ENCODE results near the gene RAB23. TPM values are rescaled to one million over a fixed set of nuclear protein-coding genes. Genes with fewer than 3 reads are reported as not detected.
A peak's percentile ranks its signal among the peaks of the same experiment; 100 is the strongest.

The RAB23 gene
- total and polyA plus RNA-seq, 9 of the 15 experiments (the other 6 are each of a cell fraction or from before 2014, with no cell fraction given), result 3.4 to 18.0 (median 9.4) TPM

GRCh38 chr6:57172136-57173055, 49.7 kb downstream of the RAB23 start, which contains the start of gene BAG2 (continued):
- TF ChIP-seq ZNF23 (CRISPR knock-in tag; IDR thresholded peaks at IDR 0.05) (no peak), CREM (IDR thresholded peaks at IDR 0.05; ENCODE audit: low read depth) (peak; percentile 81), XRCC3 (IDR thresholded peaks at IDR 0.05) (no peak), NCOA4 (IDR thresholded peaks at IDR 0.05; ENCODE audit: partially characterized antibody) (no peak), SRSF7 (optimal IDR thresholded peaks at IDR 0.05; ENCODE audit: low read depth, low read length) (no peak), TARDBP (IDR thresholded peaks at IDR 0.05) (no peak), NONO (IDR thresholded peaks at IDR 0.05; ENCODE audit: low read depth in 2 of 2, low read length in 1 of 2) (peak; percentile 83 to 96), YBX1 (IDR thresholded peaks at IDR 0.05) (no peak), KDM5B (IDR thresholded peaks at IDR 0.05; ENCODE audit: insufficient replicate concordance, low read depth, low read length) (peak; percentile 62), FUS (optimal IDR thresholded peaks at IDR 0.05; ENCODE audit: low read depth, low read length) (peak; percentile 88)
- TF ChIP-seq, protein P1, sequence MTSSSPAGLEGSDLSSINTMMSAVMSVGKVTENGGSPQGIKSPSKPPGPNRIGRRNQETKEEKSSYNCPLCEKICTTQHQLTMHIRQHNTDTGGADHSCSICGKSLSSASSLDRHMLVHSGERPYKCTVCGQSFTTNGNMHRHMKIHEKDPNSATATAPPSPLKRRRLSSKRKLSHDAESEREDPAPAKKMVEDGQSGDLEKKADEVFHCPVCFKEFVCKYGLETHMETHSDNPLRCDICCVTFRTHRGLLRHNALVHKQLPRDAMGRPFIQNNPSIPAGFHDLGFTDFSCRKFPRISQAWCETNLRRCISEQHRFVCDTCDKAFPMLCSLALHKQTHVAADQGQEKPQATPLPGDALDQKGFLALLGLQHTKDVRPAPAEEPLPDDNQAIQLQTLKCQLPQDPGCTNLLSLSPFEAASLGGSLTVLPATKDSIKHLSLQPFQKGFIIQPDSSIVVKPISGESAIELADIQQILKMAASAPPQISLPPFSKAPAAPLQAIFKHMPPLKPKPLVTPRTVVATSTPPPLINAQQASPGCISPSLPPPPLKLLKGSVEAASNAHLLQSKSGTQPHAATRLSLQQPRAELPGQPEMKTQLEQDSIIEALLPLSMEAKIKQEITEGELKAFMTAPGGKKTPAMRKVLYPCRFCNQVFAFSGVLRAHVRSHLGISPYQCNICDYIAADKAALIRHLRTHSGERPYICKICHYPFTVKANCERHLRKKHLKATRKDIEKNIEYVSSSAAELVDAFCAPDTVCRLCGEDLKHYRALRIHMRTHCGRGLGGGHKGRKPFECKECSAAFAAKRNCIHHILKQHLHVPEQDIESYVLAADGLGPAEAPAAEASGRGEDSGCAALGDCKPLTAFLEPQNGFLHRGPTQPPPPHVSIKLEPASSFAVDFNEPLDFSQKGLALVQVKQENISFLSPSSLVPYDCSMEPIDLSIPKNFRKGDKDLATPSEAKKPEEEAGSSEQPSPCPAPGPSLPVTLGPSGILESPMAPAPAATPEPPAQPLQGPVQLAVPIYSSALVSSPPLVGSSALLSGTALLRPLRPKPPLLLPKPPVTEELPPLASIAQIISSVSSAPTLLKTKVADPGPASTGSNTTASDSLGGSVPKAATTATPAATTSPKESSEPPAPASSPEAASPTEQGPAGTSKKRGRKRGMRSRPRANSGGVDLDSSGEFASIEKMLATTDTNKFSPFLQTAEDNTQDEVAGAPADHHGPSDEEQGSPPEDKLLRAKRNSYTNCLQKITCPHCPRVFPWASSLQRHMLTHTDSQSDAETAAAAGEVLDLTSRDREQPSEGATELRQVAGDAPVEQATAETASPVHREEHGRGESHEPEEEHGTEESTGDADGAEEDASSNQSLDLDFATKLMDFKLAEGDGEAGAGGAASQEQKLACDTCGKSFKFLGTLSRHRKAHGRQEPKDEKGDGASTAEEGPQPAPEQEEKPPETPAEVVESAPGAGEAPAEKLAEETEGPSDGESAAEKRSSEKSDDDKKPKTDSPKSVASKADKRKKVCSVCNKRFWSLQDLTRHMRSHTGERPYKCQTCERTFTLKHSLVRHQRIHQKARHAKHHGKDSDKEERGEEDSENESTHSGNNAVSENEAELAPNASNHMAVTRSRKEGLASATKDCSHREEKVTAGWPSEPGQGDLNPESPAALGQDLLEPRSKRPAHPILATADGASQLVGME (CRISPR knock-in tag; IDR thresholded peaks at IDR 0.05), result peak; percentile 20; the same call in 1 of the 2 replicates
- TF ChIP-seq, protein P2, sequence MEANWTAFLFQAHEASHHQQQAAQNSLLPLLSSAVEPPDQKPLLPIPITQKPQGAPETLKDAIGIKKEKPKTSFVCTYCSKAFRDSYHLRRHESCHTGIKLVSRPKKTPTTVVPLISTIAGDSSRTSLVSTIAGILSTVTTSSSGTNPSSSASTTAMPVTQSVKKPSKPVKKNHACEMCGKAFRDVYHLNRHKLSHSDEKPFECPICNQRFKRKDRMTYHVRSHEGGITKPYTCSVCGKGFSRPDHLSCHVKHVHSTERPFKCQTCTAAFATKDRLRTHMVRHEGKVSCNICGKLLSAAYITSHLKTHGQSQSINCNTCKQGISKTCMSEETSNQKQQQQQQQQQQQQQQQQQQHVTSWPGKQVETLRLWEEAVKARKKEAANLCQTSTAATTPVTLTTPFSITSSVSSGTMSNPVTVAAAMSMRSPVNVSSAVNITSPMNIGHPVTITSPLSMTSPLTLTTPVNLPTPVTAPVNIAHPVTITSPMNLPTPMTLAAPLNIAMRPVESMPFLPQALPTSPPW (CRISPR knock-in tag; IDR thresholded peaks at IDR 0.05), result peak; percentile 95

All from K562 (cell line).